ENCODE measurements around the gene CACNG3. TPM values are rescaled to one million over a fixed set of nuclear protein-coding genes. Genes with fewer than 3 reads are reported as not detected.

CACNG3 gene
- total RNA-seq, 1 donor from 2014 or later = not detected

DNA sequence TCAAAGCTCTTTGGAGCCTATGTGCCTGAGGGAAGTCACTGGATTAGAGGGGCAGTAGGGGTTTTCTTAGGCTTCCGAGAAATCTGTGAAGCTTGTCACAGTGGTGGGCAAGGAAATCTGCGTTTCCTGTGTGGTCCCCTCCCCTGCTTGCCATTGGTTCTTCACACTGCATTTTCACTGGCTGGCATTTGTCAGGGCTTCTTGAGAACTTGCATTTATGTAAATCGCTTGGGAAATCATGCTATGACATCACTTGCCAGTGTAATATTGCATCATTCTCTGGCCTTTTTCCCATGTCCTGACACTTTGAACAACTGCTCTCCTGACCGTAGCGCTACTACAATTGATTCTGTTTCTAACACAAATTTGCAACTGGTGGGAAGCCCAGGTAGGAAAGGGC lies 1.8 kb downstream of the CACNG3 start:
- H3K9me3 Mint-ChIP-seq (ENCODE audit: unreplicated experiment) = no peaks in the 10 kb centered on the region
- H3K36me3 Mint-ChIP-seq (ENCODE audit: low read depth, unreplicated experiment) = no peaks in the 10 kb centered on the region
- TF ChIP-seq, protein P1, sequence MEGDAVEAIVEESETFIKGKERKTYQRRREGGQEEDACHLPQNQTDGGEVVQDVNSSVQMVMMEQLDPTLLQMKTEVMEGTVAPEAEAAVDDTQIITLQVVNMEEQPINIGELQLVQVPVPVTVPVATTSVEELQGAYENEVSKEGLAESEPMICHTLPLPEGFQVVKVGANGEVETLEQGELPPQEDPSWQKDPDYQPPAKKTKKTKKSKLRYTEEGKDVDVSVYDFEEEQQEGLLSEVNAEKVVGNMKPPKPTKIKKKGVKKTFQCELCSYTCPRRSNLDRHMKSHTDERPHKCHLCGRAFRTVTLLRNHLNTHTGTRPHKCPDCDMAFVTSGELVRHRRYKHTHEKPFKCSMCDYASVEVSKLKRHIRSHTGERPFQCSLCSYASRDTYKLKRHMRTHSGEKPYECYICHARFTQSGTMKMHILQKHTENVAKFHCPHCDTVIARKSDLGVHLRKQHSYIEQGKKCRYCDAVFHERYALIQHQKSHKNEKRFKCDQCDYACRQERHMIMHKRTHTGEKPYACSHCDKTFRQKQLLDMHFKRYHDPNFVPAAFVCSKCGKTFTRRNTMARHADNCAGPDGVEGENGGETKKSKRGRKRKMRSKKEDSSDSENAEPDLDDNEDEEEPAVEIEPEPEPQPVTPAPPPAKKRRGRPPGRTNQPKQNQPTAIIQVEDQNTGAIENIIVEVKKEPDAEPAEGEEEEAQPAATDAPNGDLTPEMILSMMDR (IDR thresholded peaks at IDR 0.05; ENCODE audit: unreplicated experiment) = no peak
- no peak overlapping the region for H3K4me3 Mint-ChIP-seq (ENCODE audit: unreplicated experiment)
- H3K4me1 Mint-ChIP-seq (ENCODE audit: unreplicated experiment) = peaks cover 12% of the 10 kb centered on the region
- no peak overlapping the region for H3K27ac Mint-ChIP-seq (ENCODE audit: unreplicated experiment)
- no peak for DNase-seq (ENCODE audit: low spot score)
- peaks cover 3% of the 10 kb centered on the region for H3K27me3 Mint-ChIP-seq (ENCODE audit: unreplicated experiment)

DNA sequence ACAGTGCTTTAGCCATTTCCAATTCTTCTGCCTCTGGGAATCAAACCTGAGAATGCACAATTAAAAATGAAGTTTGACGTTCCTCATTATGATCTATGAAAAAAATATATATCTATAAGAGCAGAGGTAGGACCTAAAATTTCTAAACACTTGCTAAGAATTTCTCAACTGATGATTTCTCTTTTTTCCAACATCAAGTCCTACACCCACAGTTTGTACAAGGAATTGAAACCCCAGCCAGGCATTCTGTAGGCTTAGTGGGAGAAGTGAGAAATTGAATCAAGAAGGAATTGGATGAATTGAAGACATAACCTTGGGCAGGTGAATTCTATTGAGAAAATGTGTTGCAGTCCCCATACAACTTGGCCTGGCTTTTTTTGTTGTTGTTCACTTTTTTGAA lies 2.7 kb downstream of the CACNG3 start:
- H3K4me1 Mint-ChIP-seq (ENCODE audit: unreplicated experiment) = peaks cover 12% of the 10 kb centered on the region
- no peak for DNase-seq (ENCODE audit: low spot score)
- H3K27me3 Mint-ChIP-seq (ENCODE audit: unreplicated experiment) = peaks cover 3% of the 10 kb centered on the region
- H3K36me3 Mint-ChIP-seq (ENCODE audit: low read depth, unreplicated experiment) = no peaks in the 10 kb centered on the region
- H3K4me3 Mint-ChIP-seq (ENCODE audit: unreplicated experiment) = no peak overlapping the region
- TF ChIP-seq, protein P1 (IDR thresholded peaks at IDR 0.05; ENCODE audit: unreplicated experiment) = no peak
- H3K9me3 Mint-ChIP-seq (ENCODE audit: unreplicated experiment) = no peaks in the 10 kb centered on the region
- H3K27ac Mint-ChIP-seq (ENCODE audit: unreplicated experiment) = no peak overlapping the region

DNA sequence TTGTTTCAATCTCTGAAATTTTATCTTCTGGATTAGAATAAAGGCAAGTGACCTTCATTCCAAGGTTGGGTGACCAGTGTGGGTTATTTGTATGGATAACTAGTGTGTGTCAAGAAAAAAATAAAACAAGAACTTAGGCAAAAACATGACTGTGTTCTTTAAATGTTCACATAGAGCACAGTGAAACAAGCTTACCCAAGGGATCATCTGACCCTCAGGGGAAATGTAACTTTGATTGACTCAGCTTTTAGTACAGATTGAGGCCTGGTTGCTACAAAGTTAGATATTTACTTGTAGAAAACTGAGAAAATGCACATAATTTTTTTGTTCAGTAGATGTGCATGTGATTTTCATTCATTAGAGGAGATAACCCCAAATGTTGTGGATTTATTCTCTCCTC lies 6.7 kb downstream of the CACNG3 start:
- no peaks in the 10 kb centered on the region for H3K36me3 Mint-ChIP-seq (ENCODE audit: low read depth, unreplicated experiment)
- DNase-seq (ENCODE audit: low spot score) = no peak
- no peaks in the 10 kb centered on the region for H3K4me1 Mint-ChIP-seq (ENCODE audit: unreplicated experiment)
- H3K9me3 Mint-ChIP-seq (ENCODE audit: unreplicated experiment) = no peaks in the 10 kb centered on the region
- no peak overlapping the region for H3K27ac Mint-ChIP-seq (ENCODE audit: unreplicated experiment)
- H3K27me3 Mint-ChIP-seq (ENCODE audit: unreplicated experiment) = peaks cover 1% of the 10 kb centered on the region
- H3K4me3 Mint-ChIP-seq (ENCODE audit: unreplicated experiment) = no peak overlapping the region
- TF ChIP-seq, protein P1 (IDR thresholded peaks at IDR 0.05; ENCODE audit: unreplicated experiment) = no peak

DNA sequence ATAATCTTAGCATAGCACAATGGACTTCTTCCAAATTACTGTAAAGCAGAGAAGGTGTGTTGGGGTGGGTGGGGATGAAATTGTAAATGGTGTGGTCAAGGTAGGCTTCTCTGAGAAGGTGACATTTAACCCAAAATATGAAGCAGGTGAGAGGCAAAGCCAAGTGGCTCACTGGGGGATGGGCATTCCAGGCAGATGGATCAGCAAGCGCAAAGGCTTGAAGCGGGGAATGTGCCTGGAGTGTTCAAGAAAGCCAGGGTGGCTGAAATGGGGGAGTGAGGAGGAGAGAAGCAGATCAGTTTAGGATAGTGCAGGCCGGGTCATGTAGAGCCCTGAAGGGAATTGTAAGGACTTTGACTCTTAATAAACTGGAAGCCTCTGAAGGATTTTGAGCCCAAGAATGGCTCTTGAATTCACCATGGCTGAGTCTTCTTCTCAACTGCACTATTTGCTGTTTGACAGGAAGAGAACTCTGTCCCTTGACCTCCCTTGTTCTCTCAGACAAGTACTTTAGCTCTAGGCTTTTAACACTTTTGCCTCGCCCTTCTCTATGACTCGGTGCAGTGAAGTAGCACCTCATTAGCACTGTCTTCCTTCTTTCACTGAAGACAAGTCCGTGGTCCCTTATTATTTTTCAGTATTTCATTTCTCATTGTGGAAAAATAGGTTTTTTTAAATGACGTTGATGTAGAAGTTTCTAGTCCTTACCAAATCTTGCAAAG lies 14.7 kb downstream of the CACNG3 start:
- Mint-ChIP-seq H3K4me3 (ENCODE audit: unreplicated experiment) (no peak overlapping the region), H3K9me3 (ENCODE audit: unreplicated experiment) (no peaks in the 10 kb centered on the region), H3K27ac (ENCODE audit: unreplicated experiment) (no peak overlapping the region), H3K27me3 (ENCODE audit: unreplicated experiment) (no peaks in the 10 kb centered on the region), H3K4me1 (ENCODE audit: unreplicated experiment) (no peaks in the 10 kb centered on the region), H3K36me3 (ENCODE audit: low read depth, unreplicated experiment) (no peaks in the 10 kb centered on the region)
- no peak for DNase-seq (ENCODE audit: low spot score)
- TF ChIP-seq, protein P1 (IDR thresholded peaks at IDR 0.05; ENCODE audit: unreplicated experiment) = no peak

DNA sequence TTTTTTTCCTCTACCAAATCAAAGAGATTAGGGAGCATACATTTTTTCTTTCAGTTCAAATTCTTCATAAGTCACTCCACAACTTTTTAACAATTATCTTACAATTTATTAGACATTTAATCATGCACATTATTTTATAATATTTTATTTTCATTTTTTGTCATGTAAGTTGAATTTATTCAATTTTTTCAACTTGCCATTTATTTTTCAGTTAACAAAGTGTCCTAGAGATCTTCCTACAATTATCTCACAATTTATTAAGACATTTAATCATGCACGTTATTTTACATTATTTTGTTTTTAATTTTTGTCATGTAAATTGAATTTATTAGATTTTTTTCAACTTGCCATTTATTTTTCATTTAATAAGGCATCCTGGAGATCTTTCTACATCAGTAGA lies 16.2 kb downstream of the CACNG3 start:
- no peak overlapping the region for H3K4me3 Mint-ChIP-seq (ENCODE audit: unreplicated experiment)
- TF ChIP-seq, protein P1 (IDR thresholded peaks at IDR 0.05; ENCODE audit: unreplicated experiment) = no peak
- H3K27me3 Mint-ChIP-seq (ENCODE audit: unreplicated experiment) = no peaks in the 10 kb centered on the region
- H3K4me1 Mint-ChIP-seq (ENCODE audit: unreplicated experiment) = no peaks in the 10 kb centered on the region
- no peaks in the 10 kb centered on the region for H3K9me3 Mint-ChIP-seq (ENCODE audit: unreplicated experiment)
- H3K36me3 Mint-ChIP-seq (ENCODE audit: low read depth, unreplicated experiment) = no peaks in the 10 kb centered on the region
- no peak for DNase-seq (ENCODE audit: low spot score)
- H3K27ac Mint-ChIP-seq (ENCODE audit: unreplicated experiment) = no peak overlapping the region

Data from endothelial cell (in vitro differentiated cells).